ENCODE data around the gene ZNF839.
"Not testable (repeated sequence)": the region's sequence is repeated elsewhere in the genome, so short reads cannot be mapped to it uniquely, and the experiment has no call there.

- not testable (repeated sequence) for TF ChIP-seq SP1 (IDR thresholded peaks at IDR 0.05); ARNT (IDR thresholded peaks at IDR 0.05); ELF4 (IDR thresholded peaks at IDR 0.05); FOXA1 (IDR thresholded peaks at IDR 0.05); TARDBP (IDR thresholded peaks at IDR 0.05); HDGF (IDR thresholded peaks at IDR 0.05; ENCODE audit: borderline replicate concordance); NFRKB (IDR thresholded peaks at IDR 0.05); ZNF384 (IDR thresholded peaks at IDR 0.05); BHLHE40 (IDR thresholded peaks at IDR 0.05; ENCODE audit: borderline replicate concordance)
These were observed 32.0 kb downstream of the ZNF839 start for GRCh38 chr14:102351593-102351992.

All from HEK293T (cell line).